Fibroblast of villous mesenchyme (primary cell): ENCODE results near the gene TOP3B. TPM values are rescaled to one million over a fixed set of nuclear protein-coding genes. Genes with fewer than 3 reads are reported as not detected.

Source experiments
- DNase-seq: peaks from one replicate; pipeline ENCODE4 v3.0.0-alpha.2; 2010; ENCODE audit warnings: low read depth
- H3K4me3 ChIP-seq: 2 replicates; pipeline ENCODE4 v1.5.1; 2011; ENCODE audit warnings: low read depth, mild to moderate bottlenecking, low read length
- total RNA-seq: library from RNA; depleted of rRNA; stranded (reverse); fragments of >200 nt; gene quantifications from 2 replicates; pipeline ENCODE4 v1.2.3, GENCODE V29; 2012
- TF ChIP-seq, protein P1 (sequence below): IDR thresholded peaks from 2 replicates; pipeline ENCODE4 v1.5.1; 2012; ENCODE audit warnings: low read depth, mild to moderate bottlenecking, low read length; ENCODE audit not compliant: insufficient read depth

Gene TOP3B
- total RNA-seq, 1 donor = 33.2 TPM

DNA sequence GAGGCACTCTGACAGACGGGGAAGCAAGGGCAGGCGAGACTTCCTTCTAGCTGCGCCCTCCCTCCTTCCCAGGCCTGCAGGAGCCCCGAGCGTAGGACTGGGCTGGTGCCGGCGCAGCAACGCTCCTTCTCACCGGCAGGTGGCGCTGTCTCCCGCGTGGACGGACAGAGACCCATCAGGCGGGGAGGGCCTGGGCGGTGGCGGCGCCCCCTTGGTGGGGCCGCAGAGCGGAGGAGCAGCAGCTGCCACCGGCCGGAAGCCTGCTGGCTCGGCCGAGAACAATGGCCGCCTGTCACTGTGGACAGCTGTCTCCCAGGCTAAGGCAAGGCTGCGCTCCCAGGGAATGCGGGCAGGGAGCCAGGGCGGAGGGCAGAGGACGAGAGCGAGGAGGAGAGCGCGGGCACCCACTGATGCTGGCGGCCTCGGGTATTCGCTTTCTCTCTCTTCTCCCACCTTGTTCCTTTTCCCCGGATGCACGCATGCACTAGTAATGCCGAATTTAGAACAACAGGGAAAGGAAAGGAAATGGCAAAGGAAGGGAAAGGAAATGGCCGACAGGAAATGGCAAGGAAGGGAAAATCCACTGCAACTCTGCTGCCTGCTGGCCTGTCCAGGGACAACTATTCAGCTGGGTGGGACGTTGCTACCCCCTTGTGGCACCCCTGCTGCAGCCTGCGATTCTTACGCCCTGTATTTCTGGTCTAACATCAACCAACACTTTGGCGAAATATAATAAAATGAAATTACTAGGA lies 44.3 kb downstream of the TOP3B start:
- peak overlapping the region; percentile 78 for H3K4me3 ChIP-seq
- TF ChIP-seq, protein P1, sequence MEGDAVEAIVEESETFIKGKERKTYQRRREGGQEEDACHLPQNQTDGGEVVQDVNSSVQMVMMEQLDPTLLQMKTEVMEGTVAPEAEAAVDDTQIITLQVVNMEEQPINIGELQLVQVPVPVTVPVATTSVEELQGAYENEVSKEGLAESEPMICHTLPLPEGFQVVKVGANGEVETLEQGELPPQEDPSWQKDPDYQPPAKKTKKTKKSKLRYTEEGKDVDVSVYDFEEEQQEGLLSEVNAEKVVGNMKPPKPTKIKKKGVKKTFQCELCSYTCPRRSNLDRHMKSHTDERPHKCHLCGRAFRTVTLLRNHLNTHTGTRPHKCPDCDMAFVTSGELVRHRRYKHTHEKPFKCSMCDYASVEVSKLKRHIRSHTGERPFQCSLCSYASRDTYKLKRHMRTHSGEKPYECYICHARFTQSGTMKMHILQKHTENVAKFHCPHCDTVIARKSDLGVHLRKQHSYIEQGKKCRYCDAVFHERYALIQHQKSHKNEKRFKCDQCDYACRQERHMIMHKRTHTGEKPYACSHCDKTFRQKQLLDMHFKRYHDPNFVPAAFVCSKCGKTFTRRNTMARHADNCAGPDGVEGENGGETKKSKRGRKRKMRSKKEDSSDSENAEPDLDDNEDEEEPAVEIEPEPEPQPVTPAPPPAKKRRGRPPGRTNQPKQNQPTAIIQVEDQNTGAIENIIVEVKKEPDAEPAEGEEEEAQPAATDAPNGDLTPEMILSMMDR = peak; percentile 98
- DNase-seq = peak; percentile 90

DNA sequence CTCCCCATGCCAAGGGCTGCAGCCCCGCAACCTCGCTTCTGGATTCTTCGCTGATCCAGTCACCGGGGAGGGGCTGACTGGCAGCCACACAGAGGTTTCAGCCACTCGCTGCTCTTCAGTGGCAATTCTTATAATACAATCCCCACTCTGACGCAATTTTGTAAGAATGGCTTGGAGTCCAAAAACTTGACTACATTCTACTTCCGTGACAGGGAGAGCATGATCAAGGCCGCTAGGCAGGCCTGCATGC lies 44.8 kb downstream of the TOP3B start:
- TF ChIP-seq, protein P1 = no peak
- peak overlapping the region; percentile 78 for H3K4me3 ChIP-seq
- no peak for DNase-seq

DNA sequence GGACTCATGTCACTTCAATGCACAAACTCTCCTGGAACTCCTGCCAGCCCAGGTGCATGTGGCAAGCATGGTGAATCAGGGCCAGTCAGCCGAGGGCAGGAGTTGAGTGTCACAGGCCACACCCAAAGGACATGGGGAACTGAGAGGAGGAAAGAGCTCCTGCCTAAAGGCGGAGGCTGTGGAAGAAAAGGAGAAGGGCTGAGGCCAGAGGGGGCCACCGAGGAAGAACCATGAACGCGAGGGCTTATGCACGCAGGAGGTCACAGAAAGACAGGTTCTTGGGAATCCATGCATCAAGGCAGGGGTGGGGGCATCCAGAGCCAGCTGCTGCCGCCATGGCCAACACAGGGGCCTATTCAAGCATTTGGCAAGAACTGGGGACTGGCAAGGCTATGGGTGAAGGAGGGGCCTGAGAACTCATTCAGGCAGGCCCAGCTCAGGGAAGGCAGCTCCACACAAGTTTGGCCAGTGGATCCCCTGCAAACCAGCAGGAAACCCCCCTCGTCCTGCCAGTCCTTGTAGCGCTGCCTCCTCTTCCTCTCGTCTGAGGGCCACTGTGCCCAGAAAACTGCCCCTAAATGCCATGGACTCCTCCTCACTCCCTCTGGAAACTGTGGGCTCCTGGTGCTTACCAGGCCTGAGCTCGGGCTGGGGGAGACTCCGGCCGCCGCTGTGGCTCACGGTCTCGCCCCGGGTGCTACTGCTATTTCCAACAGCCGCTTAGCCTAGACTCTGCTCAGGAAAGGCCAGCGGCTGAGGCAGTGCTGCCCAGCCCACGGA lies 45.4 kb downstream of the TOP3B start:
- peak overlapping the region; percentile 78 for H3K4me3 ChIP-seq
- no peak for DNase-seq
- TF ChIP-seq, protein P1 = no peak

DNA sequence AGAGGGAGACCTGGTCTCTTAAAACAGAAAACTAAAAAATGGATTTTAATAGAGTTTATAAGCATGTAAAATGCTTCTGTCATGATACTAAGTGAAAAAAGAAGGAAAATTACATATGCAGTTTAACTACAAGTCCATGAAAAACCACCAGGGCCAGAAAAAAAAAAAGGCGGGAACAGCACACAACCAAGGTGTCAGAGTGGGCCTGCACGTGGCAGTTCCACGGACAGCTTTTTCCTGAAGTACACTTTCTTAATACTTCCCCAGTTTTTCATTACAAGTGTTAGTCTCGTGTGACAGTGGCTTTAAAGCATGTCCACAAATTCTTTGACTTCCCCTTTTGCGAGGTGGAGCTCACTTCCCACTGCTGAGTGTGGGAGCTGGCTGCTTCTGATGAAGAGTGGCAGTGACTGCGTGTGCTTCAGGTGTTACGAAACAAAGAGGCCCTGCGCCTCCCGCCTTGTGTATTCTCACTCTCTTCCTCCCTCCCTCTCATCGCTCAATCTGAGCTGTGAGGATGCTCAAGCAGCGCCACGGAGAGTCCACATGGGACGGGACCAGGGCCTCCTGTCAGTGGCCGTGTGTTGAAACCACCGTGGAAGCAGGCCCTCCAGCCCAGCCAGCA lies 46.3 kb downstream of the TOP3B start:
- DNase-seq = no peak
- no peak overlapping the region for H3K4me3 ChIP-seq
- TF ChIP-seq, protein P1 = no peak

DNA sequence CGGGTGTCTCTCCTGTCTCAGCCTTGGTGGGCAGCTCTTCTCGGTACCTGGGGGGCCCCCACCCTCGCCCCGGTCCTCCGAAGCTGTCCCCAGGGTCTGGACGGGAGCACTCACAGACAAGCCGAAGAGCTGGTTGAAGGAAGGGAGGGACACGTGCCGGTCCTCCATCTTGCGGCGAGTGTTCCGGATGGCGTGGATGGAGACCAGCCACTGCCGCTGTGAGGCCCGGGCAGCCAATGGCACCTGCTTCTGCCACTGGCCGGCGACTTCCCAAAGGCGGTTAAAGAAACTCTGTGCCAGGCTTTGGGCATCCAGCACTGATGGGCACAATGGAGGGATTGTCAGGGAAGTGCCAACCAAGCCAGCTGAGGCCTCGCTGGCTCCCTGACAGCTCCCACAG lies 48.7 kb downstream of the TOP3B start:
- DNase-seq = no peak
- no peak overlapping the region for H3K4me3 ChIP-seq
- TF ChIP-seq, protein P1 = no peak

DNA sequence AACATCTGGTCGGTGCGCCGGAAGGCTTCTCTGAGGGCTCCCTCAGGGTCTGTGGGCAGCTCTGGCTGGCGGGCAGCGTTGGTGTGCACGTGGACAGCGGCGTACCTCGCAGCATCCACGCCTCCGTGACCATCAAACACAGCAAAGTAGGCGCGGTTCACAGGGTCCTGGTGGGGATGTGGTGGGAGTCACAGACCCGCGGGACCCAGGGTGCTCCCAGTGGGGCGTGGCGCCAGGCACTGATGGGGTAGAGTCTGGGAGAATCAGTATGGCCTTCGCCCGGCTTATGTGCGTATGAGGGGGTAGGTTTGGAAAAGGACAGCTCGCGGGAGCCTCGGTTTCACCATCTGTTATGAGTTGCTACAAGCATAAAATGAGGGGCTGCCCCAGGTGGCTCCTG lies 49.2 kb downstream of the TOP3B start:
- no peak overlapping the region for H3K4me3 ChIP-seq
- TF ChIP-seq, protein P1 = no peak
- DNase-seq = no peak
